A673 (cell line): ENCODE data around the gene ATP5F1E. TPM values are rescaled to one million over a fixed set of nuclear protein-coding genes. Genes with fewer than 3 reads are reported as not detected.

ENCODE experiments used
- BruUV-seq: library from RNA; stranded (reverse); fragments of 400-500 nt; replicated peaks from 2 replicates; lab custom pipeline; 2021; lab: Mats Ljungman, UMichigan
- CTCF ChIA-PET: fragments of 300-600 bp; sonication (Branson Sonifier 250); formaldehyde crosslinking; loops from one replicate; lab custom pipeline; 2022; ENCODE audit warnings: antibody characterized with exemption; lab: Charles Lee
- POLR2A ChIA-PET: fragments of 300-600 bp; sonication (Branson Sonifier 250); formaldehyde crosslinking; loops from one replicate; lab custom pipeline; 2022; ENCODE audit warnings: antibody characterized with exemption; ENCODE audit not compliant: low non-redundant PET; lab: Charles Lee
- DNase-seq: peaks from one replicate; pipeline ENCODE4 v3.0.0-alpha.2; 2015; ENCODE audit warnings: low spot score
- H3K27ac ChIP-seq: fragments of 200-600 bp; sonication (generic); 2 replicates; pipeline ENCODE4 v1.5.1; 2016; ENCODE audit warnings: mixed run types, low read depth, mild to moderate bottlenecking, mixed read lengths, antibody characterized with exemption, low read length; ENCODE audit not compliant: poor library complexity, severe bottlenecking
- H3K27me3 ChIP-seq: fragments of 200-600 bp; sonication (generic); replicated peaks from 2 replicates; pipeline ENCODE4 v1.6.1; 2017; ENCODE audit warnings: mixed run types, low read depth, mild to moderate bottlenecking, mixed read lengths, antibody characterized with exemption, low read length; ENCODE audit not compliant: insufficient read depth, poor library complexity
- H3K36me3 ChIP-seq: fragments of 200-600 bp; sonication (generic); 2 replicates; pipeline ENCODE4 v1.6.1; 2016; ENCODE audit warnings: mixed run types, mild to moderate bottlenecking, mixed read lengths, antibody characterized with exemption, low read length; ENCODE audit not compliant: insufficient read depth, poor library complexity, severe bottlenecking
- H3K4me1 ChIP-seq: fragments of 200-600 bp; sonication (generic); 2 replicates; pipeline ENCODE4 v1.6.1; 2017; ENCODE audit warnings: mixed run types, mild to moderate bottlenecking, mixed read lengths, antibody characterized with exemption, low read length; ENCODE audit not compliant: insufficient read depth, poor library complexity, severe bottlenecking
- H3K4me3 ChIP-seq: fragments of 200-600 bp; sonication (generic); 2 replicates; pipeline ENCODE4 v1.5.1; 2016; ENCODE audit warnings: low read depth, mixed run types, mild to moderate bottlenecking, mixed read lengths, low read length; ENCODE audit not compliant: poor library complexity, severe bottlenecking
- H3K9me3 ChIP-seq: fragments of 200-600 bp; sonication (generic); 2 replicates; pipeline ENCODE4 v1.6.1; 2016; ENCODE audit warnings: mixed run types, low read depth, mild to moderate bottlenecking, mixed read lengths, antibody characterized with exemption, low read length; ENCODE audit not compliant: poor library complexity, severe bottlenecking
- EZH2 ChIP-seq: fragments of 200-600 bp; sonication (generic); IDR thresholded peaks from 2 replicates; pipeline ENCODE4 v1.6.1; 2017; ENCODE audit warnings: borderline replicate concordance, low read depth, mild to moderate bottlenecking, mixed read lengths, antibody characterized with exemption, low read length; ENCODE audit not compliant: poor library complexity, severe bottlenecking
- intact Hi-C: fragments of 100-400 bp; cut with micrococcal nuclease; formaldehyde crosslinking; loops from one replicate; pipeline ENCODE4 v1.10.0; 2022; ENCODE audit not compliant: unreplicated experiment
- total RNA-seq: library from RNA; stranded (reverse); gene quantifications from 2 replicates; pipeline ENCODE4 v1.2.3, GENCODE V29; 2021
- TF ChIP-seq, protein P1 (sequence below): fragments of 300-800, 200-600 bp; sonication (generic); conservative IDR thresholded peaks from 2 replicates; pipeline ENCODE4 v1.5.1; 2017; ENCODE audit warnings: low read depth, mild to moderate bottlenecking, antibody characterized with exemption, low read length, moderate library complexity, mixed read lengths

ATP5F1E gene
- total RNA-seq, 1 experiment from 2014 or later: 76.8 TPM

DNA sequence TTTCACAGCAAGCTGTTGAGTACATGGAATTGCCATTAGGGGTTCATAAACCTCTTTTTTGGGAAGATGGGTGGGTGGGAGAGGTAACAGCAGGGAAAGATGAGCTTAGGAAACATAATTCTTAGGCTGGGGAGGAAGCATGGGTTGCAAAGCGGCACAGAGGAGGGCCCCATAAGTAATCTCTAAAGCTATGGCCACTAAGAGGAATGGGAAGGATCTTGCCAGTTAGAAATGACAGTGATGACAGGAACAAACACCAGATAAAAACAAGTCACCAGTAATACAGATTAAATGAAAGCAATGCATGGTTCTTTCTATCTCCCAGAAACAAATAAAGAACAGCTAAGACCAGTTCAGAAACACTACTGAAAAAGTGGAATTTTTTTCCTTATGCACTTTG, 41.4 kb upstream of the ATP5F1E start:
- TF ChIP-seq, protein P1, sequence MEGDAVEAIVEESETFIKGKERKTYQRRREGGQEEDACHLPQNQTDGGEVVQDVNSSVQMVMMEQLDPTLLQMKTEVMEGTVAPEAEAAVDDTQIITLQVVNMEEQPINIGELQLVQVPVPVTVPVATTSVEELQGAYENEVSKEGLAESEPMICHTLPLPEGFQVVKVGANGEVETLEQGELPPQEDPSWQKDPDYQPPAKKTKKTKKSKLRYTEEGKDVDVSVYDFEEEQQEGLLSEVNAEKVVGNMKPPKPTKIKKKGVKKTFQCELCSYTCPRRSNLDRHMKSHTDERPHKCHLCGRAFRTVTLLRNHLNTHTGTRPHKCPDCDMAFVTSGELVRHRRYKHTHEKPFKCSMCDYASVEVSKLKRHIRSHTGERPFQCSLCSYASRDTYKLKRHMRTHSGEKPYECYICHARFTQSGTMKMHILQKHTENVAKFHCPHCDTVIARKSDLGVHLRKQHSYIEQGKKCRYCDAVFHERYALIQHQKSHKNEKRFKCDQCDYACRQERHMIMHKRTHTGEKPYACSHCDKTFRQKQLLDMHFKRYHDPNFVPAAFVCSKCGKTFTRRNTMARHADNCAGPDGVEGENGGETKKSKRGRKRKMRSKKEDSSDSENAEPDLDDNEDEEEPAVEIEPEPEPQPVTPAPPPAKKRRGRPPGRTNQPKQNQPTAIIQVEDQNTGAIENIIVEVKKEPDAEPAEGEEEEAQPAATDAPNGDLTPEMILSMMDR: no peak
- TF ChIP-seq EZH2: no peak
- H3K4me3 ChIP-seq: no peak overlapping the region
- ChIA-PET CTCF (interaction anchor here (0.7 to 1.3 kb wide), 2 partner anchors 9 to 45 kb away, joined by 7 to 16 read pairs; no protein-coding TSS in a partner anchor), POLR2A (no interaction called here)
- BruUV-seq: no TSS peak
- peaks cover 87% of the 10 kb centered on the region for H3K27me3 ChIP-seq
- H3K27ac ChIP-seq: no peak overlapping the region
- H3K36me3 ChIP-seq: no peaks in the 10 kb centered on the region
- H3K4me1 ChIP-seq: no peaks in the 10 kb centered on the region
- intact Hi-C loops: no loop called here
- no peaks in the 10 kb centered on the region for H3K9me3 ChIP-seq
- DNase-seq: no peak

- peaks cover 80% of the 10 kb centered on the region for H3K27me3 ChIP-seq
- ChIA-PET CTCF (no interaction called here), POLR2A (no interaction called here)
- intact Hi-C loops: no loop called here
- H3K4me1 ChIP-seq: no peaks in the 10 kb centered on the region
- no peak overlapping the region for H3K4me3 ChIP-seq
- DNase-seq: no peak
- H3K36me3 ChIP-seq: no peaks in the 10 kb centered on the region
- no peak overlapping the region for H3K27ac ChIP-seq
- BruUV-seq: no TSS peak
- no peak for TF ChIP-seq EZH2
- TF ChIP-seq, protein P1: no peak
- H3K9me3 ChIP-seq: no peaks in the 10 kb centered on the region
Measured at GRCh38 chr20:59071216-59071615, 39.1 kb upstream of the ATP5F1E start.

DNA sequence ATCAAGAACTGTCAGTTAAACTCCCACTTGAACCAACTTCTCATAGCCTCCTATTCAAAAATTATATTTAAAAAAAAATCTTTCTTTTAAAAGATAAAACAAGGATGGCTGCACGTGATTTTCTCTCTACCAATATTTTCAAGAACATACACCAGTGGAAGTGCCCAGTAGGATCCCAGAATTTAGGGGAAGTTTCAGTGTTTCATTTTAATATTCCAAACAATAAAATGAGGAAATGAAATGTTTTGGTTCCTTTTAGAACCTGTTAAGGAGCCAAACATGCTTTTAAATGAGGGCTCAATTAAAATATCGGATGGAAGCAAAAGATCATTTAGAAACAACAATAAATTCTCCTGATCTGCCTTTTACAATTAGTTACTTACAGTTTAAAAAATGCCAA, 36.9 kb upstream of the ATP5F1E start:
- TF ChIP-seq, protein P1: no peak
- TF ChIP-seq EZH2: no peak
- H3K36me3 ChIP-seq: no peaks in the 10 kb centered on the region
- no peaks in the 10 kb centered on the region for H3K4me1 ChIP-seq
- intact Hi-C loops: no loop called here
- no TSS peak for BruUV-seq
- H3K27me3 ChIP-seq: peaks cover 63% of the 10 kb centered on the region
- no peak overlapping the region for H3K27ac ChIP-seq
- H3K4me3 ChIP-seq: no peak overlapping the region
- no peak for DNase-seq
- ChIA-PET CTCF (no interaction called here), POLR2A (interaction anchor here (0.6 kb wide), 1 partner anchor 149 kb away, joined by 5 read pairs; no protein-coding TSS in a partner anchor)
- no peaks in the 10 kb centered on the region for H3K9me3 ChIP-seq
